H1 (cell line): ENCODE results near the gene ENOSF1. TPM values are rescaled to one million over a fixed set of nuclear protein-coding genes. Genes with fewer than 3 reads are reported as not detected.

ENCODE experiments used
- CTCF ChIA-PET: fragments of 300-600 bp; sonication (Branson Sonifier 250); formaldehyde crosslinking; loops from one replicate; lab custom pipeline; 2021; ENCODE audit not compliant: partially characterized antibody; lab: Charles Lee
- POLR2A ChIA-PET: fragments of 300-600 bp; sonication (Branson Sonifier 250); formaldehyde crosslinking; loops from one replicate; lab custom pipeline; 2021; ENCODE audit warnings: inconsistent platforms; ENCODE audit not compliant: partially characterized antibody; lab: Charles Lee
- DNase-seq, 2 experiments: peaks; one replicate each; pipeline versions ENCODE4 v3.0.0 to v3.0.0-alpha.2; 2010 to 2022; ENCODE audit warnings: low spot score in 2 of 2, low read depth in 1 of 2, mixed read lengths in 1 of 2
- FAIRE-seq: peaks from 2 replicates; lab custom pipeline; 2011; peaks lifted over from hg19 to GRCh38; lab: Jason Lieb, UNC
- H2AFZ ChIP-seq: 2 replicates; pipeline ENCODE4 v1.8.1; 2012; ENCODE audit warnings: low read length, inconsistent platforms
- H2AK5ac ChIP-seq: 2 replicates; pipeline ENCODE4 v1.6.1; 2013; ENCODE audit warnings: low read depth, low read length
- H2BK120ac ChIP-seq: replicated peaks from 2 replicates; pipeline ENCODE3; 2013; ENCODE audit warnings: low read depth, low read length, inconsistent platforms
- H2BK12ac ChIP-seq: 2 replicates; pipeline ENCODE4 v1.6.1; 2013; ENCODE audit warnings: low read depth, low read length
- H2BK15ac ChIP-seq: 2 replicates; pipeline ENCODE4 v1.6.1; 2013; ENCODE audit warnings: low read length
- H2BK20ac ChIP-seq: 2 replicates; pipeline ENCODE4 v1.6.1; 2013; ENCODE audit warnings: low read length
- H2BK5ac ChIP-seq: 2 replicates; pipeline ENCODE4 v1.6.1; 2013; ENCODE audit warnings: low read depth, low read length
- H3K14ac ChIP-seq: 2 replicates; pipeline ENCODE4 v1.6.1; 2013; ENCODE audit warnings: inconsistent platforms; ENCODE audit not compliant: insufficient read length
- H3K18ac ChIP-seq: 2 replicates; pipeline ENCODE4 v1.6.1; 2013; ENCODE audit warnings: low read length; ENCODE audit errors: extremely low read depth
- H3K23ac ChIP-seq: 2 replicates; pipeline ENCODE4 v1.6.1; 2013; ENCODE audit warnings: inconsistent platforms; ENCODE audit not compliant: insufficient read length
- H3K23me2 ChIP-seq: 2 replicates; pipeline ENCODE4 v1.6.1; 2013; ENCODE audit warnings: low read depth, low read length
- H3K27ac ChIP-seq: 2 replicates; pipeline ENCODE4 v1.6.1; 2011; ENCODE audit warnings: low read depth, low read length, inconsistent platforms
- H3K27me3 ChIP-seq, 4 experiments: replicated peaks in 1 of 4; 1 replicate in 1 of 4; 2 replicates in 3 of 4; pipeline versions ENCODE4 v1.6.1 to v1.8.1; 2011 to 2013; ENCODE audit warnings: low read length in 3 of 4, mild to moderate bottlenecking in 3 of 4, inconsistent platforms in 2 of 4, mixed read lengths in 2 of 4, moderate library complexity in 1 of 4; ENCODE audit not compliant: control insufficient read depth in 3 of 4, insufficient read depth in 3 of 4; ENCODE audit errors: extremely low read depth in 1 of 4
- H3K36me3 ChIP-seq, 4 experiments: 2 replicates each; pipeline versions ENCODE4 v1.6.1 to v1.8.1; 2011 to 2013; ENCODE audit warnings: mild to moderate bottlenecking in 4 of 4, low read length in 3 of 4, moderate library complexity in 2 of 4, control low read depth in 1 of 4, inconsistent platforms in 1 of 4; ENCODE audit not compliant: insufficient read depth in 4 of 4, control insufficient read depth in 2 of 4
- H3K4ac ChIP-seq: replicated peaks from 2 replicates; pipeline ENCODE3; 2013; ENCODE audit warnings: low read length, low read depth, mixed read lengths, inconsistent platforms; ENCODE audit not compliant: insufficient read length
- H3K4me1 ChIP-seq, 4 experiments: replicated peaks in 1 of 4; 1 replicate in 1 of 4; 2 replicates in 3 of 4; pipeline versions ENCODE4 v1.6.1 to v1.8.1; 2011 to 2013; ENCODE audit warnings: low read length in 3 of 4, inconsistent platforms in 2 of 4, mixed read lengths in 1 of 4; ENCODE audit not compliant: insufficient read depth in 4 of 4, control insufficient read depth in 3 of 4
- H3K4me2 ChIP-seq, 2 experiments: 2 replicates each; pipeline versions ENCODE4 v1.6.1 to v1.8.1; 2011 to 2013; ENCODE audit warnings: low read depth in 2 of 2, low read length in 2 of 2, control low read depth in 1 of 2, inconsistent platforms in 1 of 2, mild to moderate bottlenecking in 1 of 2; ENCODE audit not compliant: insufficient read depth in 1 of 2
- H3K4me3 ChIP-seq, 4 experiments: fragments of 200-600, 300-600 bp in 1 of 4; sonication (generic), shearing (Covaris generic), sonication (Bioruptor Twin) in 1 of 4; 2 replicates each; pipeline versions ENCODE4 v1.5.1 to v1.8.1; 2011 to 2016; ENCODE audit warnings: low read length in 4 of 4, low read depth in 3 of 4, control low read depth in 2 of 4, inconsistent platforms in 2 of 4, mild to moderate bottlenecking in 2 of 4, mixed read lengths in 1 of 4, moderate library complexity in 1 of 4; ENCODE audit not compliant: insufficient read depth in 2 of 4; ENCODE audit errors: extremely low read depth in 1 of 4
- H3K56ac ChIP-seq: replicated peaks from 2 replicates; pipeline ENCODE3; 2013; ENCODE audit warnings: low read depth, mild to moderate bottlenecking, mixed read lengths, low read length, inconsistent platforms; ENCODE audit not compliant: insufficient read length
- H3K79me1 ChIP-seq: 2 replicates; pipeline ENCODE4 v1.6.1; 2013; ENCODE audit warnings: low read depth, low read length, control low read depth
- H3K79me2 ChIP-seq, 2 experiments: 2 replicates each; pipeline versions ENCODE4 v1.6.1 to v1.8.1; 2012 to 2013; ENCODE audit warnings: low read length in 2 of 2, mild to moderate bottlenecking in 2 of 2, inconsistent platforms in 1 of 2; ENCODE audit not compliant: insufficient read depth in 2 of 2, control insufficient read depth in 1 of 2
- H3K9ac ChIP-seq, 4 experiments: replicated peaks in 1 of 4; 1 replicate in 1 of 4; 2 replicates in 3 of 4; pipeline versions ENCODE4 v1.6.1 to v1.8.1; 2011 to 2013; ENCODE audit warnings: low read depth in 3 of 4, low read length in 3 of 4, control low read depth in 2 of 4, mild to moderate bottlenecking in 2 of 4, moderate library complexity in 2 of 4, inconsistent platforms in 1 of 4; ENCODE audit errors: extremely low read depth in 1 of 4
- H3K9me3 ChIP-seq, 2 experiments: 2 replicates each; pipeline versions ENCODE4 v1.6.1 to v1.8.1; 2012 to 2013; ENCODE audit warnings: mild to moderate bottlenecking in 2 of 2, moderate library complexity in 2 of 2, control low read depth in 1 of 2, inconsistent platforms in 1 of 2, low read depth in 1 of 2, low read length in 1 of 2, mixed read lengths in 1 of 2; ENCODE audit not compliant: insufficient read depth in 2 of 2
- H4K20me1 ChIP-seq, 2 experiments: replicated peaks in 1 of 2; 2 replicates each; pipeline versions ENCODE3 to v1.8.1; 2011 to 2013; ENCODE audit warnings: inconsistent platforms in 2 of 2, low read length in 2 of 2, mild to moderate bottlenecking in 1 of 2; ENCODE audit not compliant: insufficient read depth in 2 of 2, control insufficient read depth in 1 of 2
- H4K5ac ChIP-seq: 2 replicates; pipeline ENCODE4 v1.6.1; 2013; ENCODE audit warnings: low read length, low read depth, mixed read lengths, inconsistent platforms; ENCODE audit not compliant: insufficient read length
- H4K8ac ChIP-seq: 2 replicates; pipeline ENCODE4 v1.8.0; 2013; ENCODE audit warnings: mild to moderate bottlenecking, moderate library complexity, low read length, inconsistent platforms; ENCODE audit not compliant: insufficient read depth; ENCODE audit errors: extremely low read depth
- H4K91ac ChIP-seq: replicated peaks from 2 replicates; pipeline ENCODE3; 2013; ENCODE audit warnings: low read length, mixed read lengths, inconsistent platforms; ENCODE audit not compliant: insufficient read length
- BACH1 ChIP-seq: IDR thresholded peaks from 2 replicates; pipeline ENCODE4 v1.6.1; 2012; ENCODE audit warnings: low read length, improper control_type of control experiment
- POLR2AphosphoS5 ChIP-seq: IDR thresholded peaks from 2 replicates; pipeline ENCODE4 v1.6.1; 2011; ENCODE audit warnings: low read depth, low read length
- WGBS, 2 experiments: shearing (Covaris generic) in 1 of 2; methylation state at CpG; one replicate each; pipeline versions ENCODE4 v1.1.6 to v1.1.7; 2013 to 2015; ENCODE audit warnings: low lambda C conversion rate in 2 of 2, mixed read lengths in 2 of 2, inconsistent platforms in 1 of 2, low coverage in 1 of 2, missing lambda C conversion rate in 1 of 2; ENCODE audit not compliant: insufficient replicate concordance in 2 of 2, insufficient coverage in 1 of 2, insufficient read length in 1 of 2; ENCODE audit errors: extremely low coverage in 1 of 2, missing lambda C conversion rate in 1 of 2; 5-methylcytosine and 5-hydroxymethylcytosine counted together
- polyA plus RNA-seq, 7 experiments: library from polyadenylated mRNA; depleted of rRNA in 3 of 7; stranded (reverse) in 5 of 7; unstranded in 2 of 7; fragments of >200 nt in 5 of 7; fragments of 200-250 nt in 2 of 7; gene quantifications; 1 replicate in 5 of 7; 2 replicates in 1 of 7; 4 replicates in 1 of 7; pipeline versions ENCODE4 v1.2.1 to v1.2.3, GENCODE V29; 2011 to 2013; ENCODE audit warnings: missing spikeins in 2 of 7, mixed read lengths in 2 of 7
- total RNA-seq: library from RNA; stranded (reverse); fragmentation: NEBNext Ultra II Directional; extraction: Animal tissue kit (Norgen Biotek cat#: 25700); gene quantifications from 2 replicates; pipeline ENCODE4 v1.2.1, GENCODE V29; 2021

Gene ENOSF1
- total and polyA plus RNA-seq, 2 of the 8 experiments (the other 6 are each of a cell fraction or from before 2014, with no cell fraction given) = 15.4 to 26.4 TPM

DNA sequence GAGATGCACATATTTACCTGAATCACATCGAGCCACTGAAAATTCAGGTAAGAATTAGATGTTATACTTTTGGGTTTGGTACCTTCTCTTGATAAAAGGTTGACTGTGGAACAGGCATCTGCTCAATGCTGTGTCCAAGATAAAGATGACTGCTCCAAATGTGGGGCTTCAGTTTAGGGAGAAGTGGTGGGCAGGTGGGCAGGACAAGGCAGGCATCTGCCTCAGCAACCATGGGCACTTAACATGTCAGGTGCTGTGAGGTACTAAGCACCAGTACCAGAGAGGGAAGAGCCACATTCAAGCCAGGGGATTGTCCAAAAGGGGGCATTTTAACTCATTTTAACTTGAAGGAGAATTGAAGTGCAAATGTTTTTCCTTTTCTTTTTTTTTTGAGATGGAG is 41.0 kb downstream of the ENOSF1 start:
- Histone ChIP-seq H3K23ac (no peak overlapping the region), H4K91ac (no peak overlapping the region), H3K27me3 (no peaks in the 10 kb centered on the region), H3K79me1 (peaks cover 4% of the 10 kb centered on the region; the same call in 1 of the 2 replicates), H3K4ac (no peak overlapping the region), H2BK12ac (no peak overlapping the region), H3K9me3 (no peaks in the 10 kb centered on the region), H3K23me2 (peaks cover 3% of the 10 kb centered on the region; the same call in 1 of the 2 replicates), H3K14ac (no peak overlapping the region), H3K36me3 (peaks cover 12 to 71% (median 53%) of the 10 kb centered on the region in 4 experiments), H3K9ac (no peak overlapping the region), H2AFZ (no peak overlapping the region), H2BK20ac (no peak overlapping the region), H2BK15ac (no peak overlapping the region), H2BK120ac (no peak overlapping the region), H2BK5ac (no peak overlapping the region), H3K4me3 (no peak overlapping the region), H3K4me1 (no peaks in the 10 kb centered on the region), H4K8ac (no peak overlapping the region), H3K27ac (no peak overlapping the region), H2AK5ac (no peak overlapping the region), H3K18ac (no peak overlapping the region), H3K56ac (no peak overlapping the region), H4K5ac (no peak overlapping the region), H3K4me2 (no peak overlapping the region), H4K20me1 (peaks cover 4 to 9% of the 10 kb centered on the region in 2 experiments), H3K79me2 (peaks cover 0 to 8% of the 10 kb centered on the region in 2 experiments; a peak in 2 of 4 replicates)
- DNase-seq (no peak), FAIRE-seq (no peak)
- ChIA-PET CTCF (interaction anchor here (1.1 to 1.4 kb wide), 4 partner anchors 8 to 74 kb away, joined by 3 to 4 read pairs (median 4); no protein-coding TSS in a partner anchor), POLR2A (interaction anchor here (2.4 kb wide), 1 partner anchor 14 kb away, joined by 14 read pairs; the partner anchor contains the start of gene TYMS)
- 90% methylated on average over 1 of the region's 1 CpG; no CpG with 5 or more reads in 1 of the 2 experiments for WGBS, 2 experiments
- TF ChIP-seq BACH1 (no peak), POLR2AphosphoS5 (peak; percentile 26; the same call in 1 of the 2 replicates)
